Calu3 (cell line): Measurements from ENCODE around the gene CCDC167. TPM values are rescaled to one million over a fixed set of nuclear protein-coding genes. Genes with fewer than 3 reads are reported as not detected.
A peak's percentile ranks its signal among the peaks of the same experiment; 100 is the strongest.

Experiments used
- BruUV-seq: library from RNA; stranded (reverse); fragments of 400-500 nt; replicated peaks from 2 replicates; lab custom pipeline; 2021; lab: Mats Ljungman, UMichigan
- CTCF ChIA-PET: fragments of 300-600 bp; sonication (Branson Sonifier 250); formaldehyde crosslinking; loops from one replicate; lab custom pipeline; 2022; ENCODE audit warnings: antibody characterized with exemption; lab: Charles Lee
- DNase-seq: peaks from one replicate; pipeline ENCODE4 v3.0.0; 2022
- H3K27ac Mint-ChIP-seq: one replicate; pipeline ENCODE4 v1.8.0; 2022; ENCODE audit warnings: mixed read lengths; ENCODE audit not compliant: unreplicated experiment
- H3K27me3 Mint-ChIP-seq: one replicate; pipeline ENCODE4 v1.8.0; 2022; ENCODE audit warnings: mixed read lengths; ENCODE audit not compliant: unreplicated experiment
- H3K36me3 Mint-ChIP-seq: one replicate; pipeline ENCODE4 v1.8.0; 2022; ENCODE audit warnings: mild to moderate bottlenecking, moderate library complexity, mixed read lengths; ENCODE audit not compliant: insufficient read depth, unreplicated experiment
- H3K4me1 Mint-ChIP-seq: one replicate; pipeline ENCODE4 v1.8.0; 2022; ENCODE audit warnings: mild to moderate bottlenecking, low read depth, mixed read lengths; ENCODE audit not compliant: unreplicated experiment
- H3K4me3 Mint-ChIP-seq: one replicate; pipeline ENCODE4 v1.8.0; 2022; ENCODE audit warnings: mild to moderate bottlenecking, low read depth, moderate library complexity, mixed read lengths; ENCODE audit not compliant: unreplicated experiment
- H3K9me3 Mint-ChIP-seq: one replicate; pipeline ENCODE4 v1.8.0; 2022; ENCODE audit warnings: low read depth, mixed read lengths; ENCODE audit not compliant: unreplicated experiment
- intact Hi-C: fragments of 100-400 bp; cut with micrococcal nuclease; formaldehyde crosslinking; loops from one replicate; pipeline ENCODE4 v1.10.0; 2022; ENCODE audit not compliant: unreplicated experiment
- total RNA-seq: library from RNA; stranded (reverse); gene quantifications from 2 replicates; pipeline ENCODE4 v1.2.3, GENCODE V29; 2022
- TF ChIP-seq, protein P1 (sequence below): fragments of 200-600 bp; IDR thresholded peaks from one replicate; pipeline ENCODE4 v1.8.0; 2022; ENCODE audit warnings: antibody characterized with exemption; ENCODE audit not compliant: unreplicated experiment

The CCDC167 gene
- total RNA-seq, 1 experiment from 2014 or later: 40.2 TPM

DNA sequence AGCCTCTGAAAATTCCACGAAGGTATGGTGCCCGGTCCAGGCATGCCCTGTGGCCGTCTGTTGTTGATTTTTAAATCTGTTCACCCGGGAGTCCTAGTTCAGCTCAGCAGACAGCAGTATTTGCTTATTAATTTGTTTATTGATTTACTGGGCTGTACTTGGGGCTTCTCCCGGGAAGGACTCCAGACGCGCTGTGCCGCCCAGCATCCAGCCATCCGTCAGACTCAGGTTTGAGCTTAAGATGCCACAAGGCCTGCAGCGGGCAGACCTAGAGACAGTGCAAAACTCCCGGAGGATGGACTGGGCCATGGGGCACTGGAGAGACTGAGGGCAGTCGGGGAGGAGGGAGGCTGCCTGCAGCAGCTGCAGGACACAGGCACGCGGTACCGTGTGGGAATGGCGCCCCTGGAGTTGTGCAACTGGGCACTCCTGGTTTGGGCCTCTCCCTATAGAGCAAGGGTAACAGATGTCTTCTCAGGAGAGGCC, 17.3 kb upstream of the CCDC167 start:
- no peak for DNase-seq
- H3K4me1 Mint-ChIP-seq: peaks cover 6% of the 10 kb centered on the region
- no peaks in the 10 kb centered on the region for H3K9me3 Mint-ChIP-seq
- no TSS peak for BruUV-seq
- CTCF ChIA-PET: interaction anchor here (1.4 kb wide), 1 partner anchor 15 kb away, joined by 3 read pairs; no protein-coding TSS in a partner anchor
- H3K4me3 Mint-ChIP-seq: no peak overlapping the region
- intact Hi-C loops: no loop called here
- no peak overlapping the region for H3K27ac Mint-ChIP-seq
- H3K36me3 Mint-ChIP-seq: no peaks in the 10 kb centered on the region
- H3K27me3 Mint-ChIP-seq: peaks cover 86% of the 10 kb centered on the region
- TF ChIP-seq, protein P1, sequence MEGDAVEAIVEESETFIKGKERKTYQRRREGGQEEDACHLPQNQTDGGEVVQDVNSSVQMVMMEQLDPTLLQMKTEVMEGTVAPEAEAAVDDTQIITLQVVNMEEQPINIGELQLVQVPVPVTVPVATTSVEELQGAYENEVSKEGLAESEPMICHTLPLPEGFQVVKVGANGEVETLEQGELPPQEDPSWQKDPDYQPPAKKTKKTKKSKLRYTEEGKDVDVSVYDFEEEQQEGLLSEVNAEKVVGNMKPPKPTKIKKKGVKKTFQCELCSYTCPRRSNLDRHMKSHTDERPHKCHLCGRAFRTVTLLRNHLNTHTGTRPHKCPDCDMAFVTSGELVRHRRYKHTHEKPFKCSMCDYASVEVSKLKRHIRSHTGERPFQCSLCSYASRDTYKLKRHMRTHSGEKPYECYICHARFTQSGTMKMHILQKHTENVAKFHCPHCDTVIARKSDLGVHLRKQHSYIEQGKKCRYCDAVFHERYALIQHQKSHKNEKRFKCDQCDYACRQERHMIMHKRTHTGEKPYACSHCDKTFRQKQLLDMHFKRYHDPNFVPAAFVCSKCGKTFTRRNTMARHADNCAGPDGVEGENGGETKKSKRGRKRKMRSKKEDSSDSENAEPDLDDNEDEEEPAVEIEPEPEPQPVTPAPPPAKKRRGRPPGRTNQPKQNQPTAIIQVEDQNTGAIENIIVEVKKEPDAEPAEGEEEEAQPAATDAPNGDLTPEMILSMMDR: no peak

- H3K4me3 Mint-ChIP-seq: peak overlapping the region; percentile 1
- H3K27me3 Mint-ChIP-seq: peaks cover 86% of the 10 kb centered on the region
- no peaks in the 10 kb centered on the region for H3K36me3 Mint-ChIP-seq
- DNase-seq: peak; percentile 51
- TF ChIP-seq, protein P1: no peak
- BruUV-seq: no TSS peak
- intact Hi-C loops: no loop called here
- H3K27ac Mint-ChIP-seq: no peak overlapping the region
- CTCF ChIA-PET: interaction anchor here (1.0 to 1.4 kb wide), 3 partner anchors 13 to 22 kb away, joined by 3 to 4 read pairs (median 3); no protein-coding TSS in a partner anchor
- peaks cover 6% of the 10 kb centered on the region for H3K4me1 Mint-ChIP-seq
- H3K9me3 Mint-ChIP-seq: no peaks in the 10 kb centered on the region
Measured at GRCh38 chr6:37516076-37516919, 16.6 kb upstream of the CCDC167 start.

DNA sequence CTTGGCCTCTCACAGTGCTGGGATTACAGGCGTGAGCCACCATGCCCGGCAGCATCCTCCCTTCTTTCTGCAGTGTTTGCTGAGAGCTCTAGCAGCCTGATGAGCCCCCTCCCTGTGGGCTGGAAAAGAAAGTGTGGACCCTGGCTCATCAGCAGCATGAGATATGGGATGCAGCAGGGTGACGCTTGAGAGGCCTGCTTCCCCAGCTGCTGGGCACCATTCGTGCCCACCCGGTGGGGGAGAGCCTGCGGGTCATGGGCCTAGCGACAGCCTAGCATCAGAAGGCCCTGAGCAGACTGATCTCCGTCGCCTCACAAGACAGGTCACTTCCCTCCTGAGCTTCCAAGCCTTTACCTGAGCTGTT, 16.0 kb upstream of the CCDC167 start:
- peak overlapping the region; percentile 1 for H3K4me3 Mint-ChIP-seq
- no peak overlapping the region for H3K27ac Mint-ChIP-seq
- intact Hi-C loops: no loop called here
- TF ChIP-seq, protein P1: no peak
- H3K4me1 Mint-ChIP-seq: peaks cover 6% of the 10 kb centered on the region
- no TSS peak for BruUV-seq
- H3K9me3 Mint-ChIP-seq: no peaks in the 10 kb centered on the region
- no peaks in the 10 kb centered on the region for H3K36me3 Mint-ChIP-seq
- no peak for DNase-seq
- peaks cover 86% of the 10 kb centered on the region for H3K27me3 Mint-ChIP-seq
- CTCF ChIA-PET: interaction anchor here (1.0 to 1.4 kb wide), 3 partner anchors 14 to 23 kb away, joined by 3 to 4 read pairs (median 3); no protein-coding TSS in a partner anchor

- peaks cover 94% of the 10 kb centered on the region for H3K27me3 Mint-ChIP-seq
- no peak overlapping the region for H3K4me3 Mint-ChIP-seq
Measured at GRCh38 chr6:37514837-37515236, 15.1 kb upstream of the CCDC167 start.

More at GRCh38 chr6:37514837-37515236, 15.1 kb upstream of the CCDC167 start:
- Mint-ChIP-seq H3K4me1 (peaks cover 6% of the 10 kb centered on the region), H3K27ac (no peak overlapping the region), H3K36me3 (no peaks in the 10 kb centered on the region), H3K9me3 (no peaks in the 10 kb centered on the region)
- intact Hi-C loops: no loop called here
- no TSS peak for BruUV-seq
- CTCF ChIA-PET: no interaction called here
- DNase-seq: no peak
- TF ChIP-seq, protein P1: no peak
